DMS53 treated with DMSO at 0.1 percent for 48 hours (cell line): ENCODE data around the gene PICK1.
"Not testable (repeated sequence)": the region's sequence is repeated elsewhere in the genome, so short reads cannot be mapped to it uniquely, and the experiment has no call there.

ENCODE experiments used
- DNase-seq: peaks from one replicate; lab custom pipeline; 2025; ENCODE audit not compliant: unreplicated experiment; lab: John Stamatoyannopoulos, UW

PICK1 gene

DNA sequence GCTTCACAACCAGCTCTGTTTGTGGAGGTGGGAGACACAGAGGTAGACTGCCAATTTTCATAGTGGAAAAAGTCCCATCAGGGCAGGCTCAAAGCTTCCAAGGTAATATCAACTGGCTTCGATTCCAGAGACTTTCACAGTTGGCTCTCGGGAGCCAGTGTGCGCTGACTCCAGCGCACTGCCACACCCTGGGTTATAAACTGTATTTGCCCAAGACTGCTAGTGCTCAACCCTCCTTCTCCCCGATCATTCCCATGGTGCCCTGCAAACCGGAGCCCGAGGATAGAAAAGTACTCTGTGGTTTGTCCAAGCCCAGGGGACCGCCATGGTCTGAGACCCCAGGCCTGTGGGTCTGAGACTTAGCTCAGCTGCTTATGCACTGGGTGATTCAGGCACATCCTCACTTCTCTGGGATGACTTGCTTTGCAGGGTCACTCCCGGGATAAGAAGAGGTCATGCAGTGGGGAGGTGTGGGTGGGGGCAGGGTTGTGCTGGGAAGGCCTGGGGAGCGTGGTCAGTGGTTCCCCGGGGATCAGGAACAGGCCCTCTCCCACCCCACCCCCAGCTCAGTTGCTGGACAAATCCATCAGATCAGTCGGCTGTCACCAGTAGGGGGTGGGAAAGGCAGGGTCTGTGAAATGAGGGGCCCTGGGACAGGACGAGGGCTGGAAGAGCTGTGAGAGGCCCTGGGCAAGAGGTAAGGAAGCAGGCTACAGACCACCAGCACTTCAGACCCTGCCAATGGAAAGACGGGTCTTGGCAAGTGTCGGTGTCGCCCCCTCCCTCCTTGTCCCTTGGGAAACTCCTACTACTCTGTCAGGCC is 26.7 kb upstream of the PICK1 start:
- no peak for DNase-seq

DNA sequence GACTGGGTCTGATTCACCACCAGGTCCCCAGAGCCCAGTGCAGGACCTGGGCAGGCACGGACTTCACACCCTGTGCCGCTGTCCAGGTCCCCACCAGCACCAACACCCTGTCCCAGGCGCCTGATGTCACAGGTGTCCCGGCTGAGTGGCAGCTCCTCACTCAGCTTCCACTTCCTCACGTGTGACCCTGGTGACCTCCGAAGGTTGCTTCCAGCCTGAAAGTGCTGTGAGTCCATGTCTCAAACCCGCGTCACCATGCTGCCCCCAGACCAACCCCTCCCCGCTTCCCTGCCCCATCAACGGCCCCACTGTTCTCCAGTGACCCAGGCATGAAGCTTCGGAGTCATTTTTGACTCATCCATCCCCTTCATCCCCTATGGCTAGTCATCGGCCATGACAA is 25.7 kb upstream of the PICK1 start:
- DNase-seq, result no peak

DNA sequence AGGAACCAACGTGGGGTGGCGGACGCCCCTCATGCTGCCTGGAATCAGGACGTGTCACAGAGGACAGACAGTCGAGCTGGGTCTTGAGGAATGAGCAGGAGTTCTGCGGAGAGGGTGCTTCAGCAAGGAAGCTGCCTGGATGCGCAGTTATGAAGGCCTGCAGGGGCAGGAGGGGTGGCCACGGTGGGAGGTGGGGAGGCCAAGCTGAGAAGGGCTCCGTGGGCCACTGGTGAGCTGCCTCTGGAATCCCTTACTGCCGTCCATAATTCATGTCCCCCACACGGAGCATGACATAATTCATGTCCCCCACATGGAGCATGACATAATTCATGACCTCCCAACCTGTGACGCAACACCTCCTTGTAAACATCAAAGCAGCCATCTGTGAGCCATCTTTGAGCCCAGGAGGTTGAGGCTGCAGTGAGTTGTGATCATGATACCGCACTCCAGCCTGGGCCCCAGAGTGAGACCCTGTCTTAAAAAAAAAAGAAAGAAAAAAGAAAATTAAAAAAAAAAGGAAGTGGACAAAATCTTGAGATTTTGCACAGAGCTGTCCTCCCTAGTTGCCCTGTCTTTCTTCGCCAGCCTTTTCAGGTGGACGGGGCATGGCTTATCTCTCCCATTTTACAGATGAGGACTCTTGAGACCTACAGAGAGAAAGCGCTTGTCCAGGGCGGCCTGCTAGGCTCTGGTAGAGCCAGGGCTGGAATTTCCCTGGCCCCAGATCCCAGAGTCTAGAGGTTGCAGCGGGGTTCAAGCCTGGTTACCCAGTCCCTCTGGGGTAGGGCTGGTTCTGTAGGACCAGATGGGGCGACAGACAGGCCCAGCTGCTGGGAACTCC is 24.3 kb upstream of the PICK1 start:
- no peak for DNase-seq

DNA sequence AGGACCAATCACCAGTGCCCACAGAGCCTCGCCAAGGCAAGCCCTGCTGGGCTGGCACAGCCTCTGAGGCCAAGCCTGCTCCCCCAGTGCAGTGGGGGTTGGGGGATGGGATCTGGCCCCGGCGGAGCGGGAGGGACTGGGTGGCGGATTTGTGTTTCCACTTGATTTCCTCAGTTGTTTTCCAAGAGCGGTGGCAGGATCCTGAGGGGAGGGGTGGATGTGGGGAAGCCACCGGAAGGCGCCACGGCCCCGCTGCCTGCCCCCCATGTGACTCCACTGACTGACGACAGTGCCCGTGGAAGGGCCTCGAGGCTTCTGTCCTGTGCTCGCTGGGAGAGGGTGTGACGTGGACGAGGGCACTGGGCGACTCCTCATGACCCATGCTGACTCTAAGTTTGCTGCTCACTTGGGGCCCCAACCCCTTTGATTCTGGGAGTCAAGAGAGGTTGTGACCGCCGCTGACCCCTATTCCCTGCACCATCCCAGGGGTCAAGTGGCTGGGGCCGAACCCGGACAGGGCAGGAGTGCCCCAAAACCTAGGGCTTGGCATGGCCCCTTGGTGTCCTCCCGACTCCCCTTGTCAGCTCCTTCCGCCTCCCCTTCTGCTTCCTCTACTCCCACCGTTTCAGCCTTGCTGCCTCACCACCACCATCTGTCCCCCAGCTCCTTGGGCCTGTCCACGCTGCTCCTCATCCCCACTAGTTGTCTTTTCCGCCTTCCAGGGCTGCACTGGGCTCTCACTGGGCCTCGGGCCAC is 23.5 kb upstream of the PICK1 start:
- no peak for DNase-seq

DNA sequence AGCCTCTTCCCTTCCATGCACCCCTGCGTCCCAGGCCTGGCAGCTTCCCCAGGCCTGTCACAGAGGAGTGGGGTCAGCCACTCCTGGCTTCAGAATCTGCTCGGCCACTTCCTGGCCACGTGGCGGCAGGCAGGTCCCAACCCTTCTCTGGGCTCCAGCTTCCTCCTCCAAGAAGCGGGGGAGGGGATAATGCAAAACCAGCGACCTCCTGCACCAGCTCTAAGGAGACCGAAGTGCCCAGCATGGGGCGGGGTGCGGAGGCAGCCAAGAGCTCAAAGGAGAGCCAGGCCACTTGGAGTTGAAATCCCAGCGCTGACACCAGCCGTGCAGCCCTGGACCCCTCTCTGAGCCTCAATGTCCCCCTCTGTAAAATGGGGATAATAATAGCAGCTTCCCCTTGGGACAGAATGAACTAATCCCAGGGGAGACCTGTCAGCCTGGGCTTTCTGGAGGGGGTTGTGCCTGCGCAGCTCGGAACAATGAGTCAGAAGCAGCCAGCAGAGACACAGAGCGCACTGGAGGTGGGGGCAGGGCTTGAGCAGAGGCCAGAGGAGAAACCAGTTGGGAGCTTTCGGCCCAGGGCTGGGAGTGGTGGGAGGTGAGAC is 22.8 kb upstream of the PICK1 start:
- DNase-seq, result no peak

DNA sequence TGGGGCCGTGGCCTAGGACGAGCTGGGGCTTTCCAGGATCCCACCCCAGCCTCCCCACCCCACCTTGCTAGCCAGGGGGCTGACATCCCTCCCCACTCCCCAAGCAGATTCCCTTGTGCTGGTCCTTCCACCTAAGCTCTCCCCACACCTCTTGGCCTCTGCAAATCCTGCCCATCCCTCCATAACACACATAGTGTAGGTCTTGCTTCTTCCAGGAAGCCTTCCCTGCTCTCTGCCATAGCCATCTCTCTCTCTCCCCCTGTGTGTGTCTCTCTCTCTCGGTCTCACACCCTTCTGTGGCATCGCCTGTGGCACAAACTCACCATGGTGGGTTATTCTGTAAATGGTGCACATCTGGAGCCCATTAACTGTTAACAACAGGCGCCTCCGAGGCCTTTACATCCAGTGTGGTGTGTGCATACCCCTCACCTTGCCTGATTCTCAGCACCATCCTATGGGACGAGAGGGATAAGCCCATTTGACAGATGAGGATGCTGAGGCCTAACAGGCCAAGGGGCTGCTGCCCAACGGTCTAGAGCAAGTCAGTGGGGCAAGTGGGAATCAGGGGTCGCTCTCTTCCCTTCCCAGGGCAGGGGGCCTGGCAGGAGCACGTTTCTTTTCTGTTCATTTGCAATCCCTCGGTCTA is 22.2 kb upstream of the PICK1 start:
- DNase-seq, result no peak

DNA sequence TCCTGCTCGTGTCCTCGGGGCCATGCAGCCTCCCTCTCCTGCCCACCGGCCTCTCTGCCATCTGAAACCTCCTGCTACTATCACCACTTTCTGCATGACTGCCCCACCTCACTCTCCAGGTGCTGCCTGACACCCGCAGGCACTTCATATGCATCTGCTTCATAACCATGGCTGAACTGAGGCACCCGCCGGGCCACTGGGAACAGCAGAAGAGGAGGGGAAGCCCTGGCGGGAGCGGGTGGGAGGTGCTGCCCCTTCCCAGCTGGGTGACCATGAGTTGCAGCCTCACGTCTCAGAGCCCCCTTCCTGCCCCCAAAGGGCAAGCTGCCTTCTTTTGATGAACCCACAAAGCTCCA is 21.7 kb upstream of the PICK1 start:
- DNase-seq, result no peak

DNA sequence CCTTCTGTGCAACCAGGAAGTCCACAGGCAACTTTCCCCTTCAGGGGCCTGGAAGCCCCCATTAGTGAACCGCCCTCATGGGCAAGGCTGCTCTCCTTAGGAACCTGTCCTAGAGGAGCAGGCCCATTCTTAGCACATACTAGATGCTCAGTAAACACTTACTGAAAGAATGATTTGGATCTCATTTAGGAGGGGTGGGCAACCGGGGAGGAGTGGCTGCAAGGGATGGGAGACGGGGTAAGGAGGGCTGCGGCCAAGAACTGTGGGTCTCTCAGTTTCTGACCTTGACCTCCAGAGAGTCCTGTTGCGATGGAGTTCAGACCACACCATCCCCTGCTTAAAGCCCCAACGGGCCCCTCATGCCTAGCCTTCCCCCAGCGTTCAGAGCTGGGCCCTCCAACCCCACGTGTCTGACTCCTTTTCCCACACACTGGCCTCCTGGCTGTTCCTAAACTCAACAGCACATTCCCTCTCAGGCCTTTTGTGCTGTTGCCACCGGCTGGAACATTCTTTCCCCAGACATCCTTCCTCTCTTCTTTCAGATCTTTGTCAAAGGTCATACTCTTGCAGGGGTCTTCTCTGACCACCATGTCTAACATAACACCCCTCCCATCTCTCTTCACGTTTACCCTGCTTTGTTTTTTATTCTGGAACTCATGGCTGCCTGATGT is 20.7 kb upstream of the PICK1 start:
- DNase-seq, result no peak

DNA sequence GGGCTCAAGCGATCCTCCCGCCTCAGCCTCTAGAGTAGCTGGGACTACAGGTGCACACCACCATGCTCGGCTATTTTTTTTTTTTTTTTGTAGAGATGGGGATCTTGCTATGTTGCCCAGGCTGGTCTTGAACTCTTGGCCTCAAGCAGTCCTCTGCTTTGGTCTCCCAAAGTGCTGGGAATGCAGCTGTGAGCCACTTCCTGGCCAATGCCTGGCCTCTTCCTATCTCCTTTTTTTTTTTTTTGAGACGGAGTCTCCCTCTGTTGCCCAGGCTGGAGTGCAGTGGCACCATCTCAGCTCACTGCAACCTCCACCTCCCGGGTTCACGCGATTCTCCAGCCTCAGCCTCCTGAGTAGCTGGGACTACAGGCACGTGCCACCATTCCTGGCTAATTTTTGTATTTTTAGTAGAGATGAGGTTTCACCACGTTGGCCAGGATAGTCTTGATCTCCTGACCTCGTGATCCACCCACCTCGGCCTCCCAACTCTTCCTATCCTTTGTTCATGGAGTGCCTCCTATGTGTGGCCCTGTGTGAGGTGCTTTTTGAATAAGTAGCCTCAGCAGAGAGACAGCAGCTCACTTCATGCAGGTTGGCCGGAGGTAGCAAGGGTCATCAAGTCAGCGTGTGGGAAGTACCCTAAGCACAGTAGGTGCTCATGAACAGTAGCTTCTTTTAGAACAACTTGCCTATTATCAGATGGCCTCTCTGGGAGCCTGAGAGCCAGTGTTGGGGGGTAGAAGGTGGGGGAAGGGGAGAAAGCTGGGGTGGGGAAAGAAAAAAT is 19.6 kb upstream of the PICK1 start:
- not testable (repeated sequence) for DNase-seq

DNA sequence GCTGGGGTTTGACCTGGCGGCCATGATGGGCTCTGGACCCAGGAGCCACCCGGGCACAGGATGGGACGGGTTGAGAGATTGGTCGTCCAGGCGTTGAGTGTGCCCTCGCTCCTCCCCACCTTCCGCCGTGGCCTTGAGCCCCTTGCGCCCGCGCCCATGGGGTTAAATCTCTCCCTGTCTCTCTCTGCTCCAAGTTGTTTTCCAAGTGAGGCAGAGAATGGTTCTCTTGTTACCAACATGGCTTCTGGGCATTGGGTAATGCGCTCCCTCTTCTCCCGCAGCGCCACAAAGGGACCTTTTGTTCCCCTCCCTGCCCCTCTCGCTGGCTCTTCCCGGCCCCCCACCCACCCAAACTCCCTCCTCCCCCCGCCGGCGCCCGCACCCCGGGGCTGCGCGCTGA is 18.8 kb upstream of the PICK1 start:
- no peak for DNase-seq

DNA sequence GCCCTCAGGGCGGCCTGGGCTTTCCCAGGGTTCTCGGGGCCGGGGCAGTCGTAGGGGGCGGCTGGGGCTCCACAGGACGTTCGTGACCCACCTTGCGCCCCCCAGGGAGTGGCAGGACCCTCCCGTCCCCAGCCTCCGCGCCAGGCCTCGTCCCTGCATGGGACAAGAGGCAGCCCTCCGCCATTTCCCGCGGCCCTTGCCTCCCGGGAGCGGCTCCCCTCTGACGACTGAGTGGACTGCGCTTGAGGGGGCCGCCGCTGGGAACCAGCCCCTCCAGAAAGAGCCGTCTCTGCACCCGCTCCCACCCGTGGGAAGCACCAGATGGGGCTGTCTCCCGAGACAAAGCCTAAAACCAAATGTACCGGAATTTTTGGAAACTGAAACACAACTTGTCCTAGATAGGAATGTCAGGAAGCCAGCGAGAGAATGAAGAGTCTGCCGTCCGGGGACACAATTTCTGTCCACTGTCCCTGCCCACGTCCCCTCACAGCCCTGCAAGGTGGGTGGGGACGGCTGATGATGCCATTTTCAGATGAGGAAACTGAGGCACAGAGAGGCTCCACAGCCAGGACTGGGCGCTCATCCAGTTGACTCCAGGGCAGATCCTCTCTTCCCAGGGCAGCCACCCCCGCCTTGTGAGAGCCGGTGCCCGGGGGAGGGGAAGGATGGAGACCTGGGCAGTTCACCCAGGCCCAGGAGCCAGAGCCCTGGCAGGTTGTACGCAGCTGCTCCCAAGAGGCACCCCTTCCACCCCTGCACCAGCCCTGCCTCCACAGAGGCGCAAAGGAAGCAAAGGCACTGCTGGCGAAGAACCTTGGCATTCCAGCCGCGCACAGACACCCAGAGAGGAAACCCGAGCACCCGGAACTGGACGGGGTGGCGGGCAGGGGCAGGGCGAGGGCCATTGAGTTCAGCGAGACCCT is 18.1 kb upstream of the PICK1 start:
- DNase-seq, result no peak

DNA sequence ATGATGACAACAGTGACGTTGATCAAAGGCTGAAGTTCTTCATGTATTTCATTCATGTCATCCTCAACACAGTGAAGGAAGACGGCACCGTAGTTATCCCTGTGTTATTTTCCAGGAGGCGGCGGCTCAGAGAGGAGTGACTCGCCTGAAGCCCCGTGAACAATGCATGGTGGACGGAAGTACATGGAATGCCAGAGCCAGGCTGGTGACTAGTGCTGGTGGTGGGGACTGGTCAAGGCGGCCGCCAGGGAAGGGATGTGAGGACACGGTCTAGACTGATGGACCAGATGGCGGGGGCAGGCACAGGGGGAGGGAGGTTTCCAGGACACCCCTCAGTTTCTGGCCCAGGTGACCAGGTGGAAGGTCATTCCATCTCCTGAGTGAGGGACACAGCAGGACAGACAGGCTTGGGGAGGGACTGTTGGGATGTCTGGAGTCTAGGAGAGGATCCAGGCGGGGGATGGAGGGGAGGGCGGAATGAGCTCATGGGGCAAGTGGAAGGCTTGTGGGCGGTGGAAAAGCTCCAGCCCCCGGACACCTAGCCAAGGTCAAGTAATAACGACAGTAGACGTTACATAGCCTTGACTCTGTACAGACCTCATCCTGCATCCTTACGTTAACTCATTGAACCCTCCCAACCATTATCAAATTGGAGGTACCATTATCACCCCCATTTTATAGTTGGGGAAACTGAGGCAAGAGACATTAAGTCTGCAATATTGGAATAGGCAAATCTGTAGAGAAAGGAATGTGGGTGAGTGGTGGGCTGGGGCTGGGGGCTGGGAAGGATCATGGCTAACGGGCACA is 16.0 kb upstream of the PICK1 start:
- DNase-seq, result no peak

DNA sequence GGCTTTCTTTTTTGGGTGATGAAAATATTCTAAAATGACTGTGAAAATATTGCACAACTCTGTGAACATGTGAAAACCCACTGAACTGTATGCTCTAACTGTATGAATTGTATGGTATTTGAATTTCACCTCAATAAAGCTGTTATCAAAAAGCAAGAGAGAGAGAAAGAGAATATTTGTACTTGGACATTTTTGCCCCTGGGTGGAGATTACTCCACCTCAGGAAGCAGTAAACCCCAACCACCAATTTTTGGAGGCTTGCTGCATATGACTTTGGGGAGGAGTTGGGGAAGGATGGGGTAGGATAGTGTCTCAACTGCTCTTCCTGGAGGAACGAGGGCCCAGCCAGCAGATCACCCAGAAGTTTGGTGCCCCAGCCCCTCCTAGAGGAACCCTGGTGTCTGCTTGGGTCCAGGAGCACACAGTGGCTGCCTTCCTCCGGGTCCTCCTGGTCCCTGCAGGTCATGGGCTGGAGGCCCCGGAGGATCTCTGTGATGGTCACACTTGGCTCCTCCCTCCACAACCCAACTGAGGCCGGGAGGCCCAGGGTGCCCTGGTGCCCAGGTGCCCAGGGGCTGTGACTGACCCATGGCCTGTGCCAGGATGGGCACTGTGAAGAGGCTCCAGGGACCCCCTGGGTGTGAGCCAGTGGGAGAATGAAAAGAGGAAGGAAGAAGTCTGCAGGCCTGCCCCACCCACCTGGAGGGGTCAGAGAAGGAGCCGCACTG is 15.3 kb upstream of the PICK1 start:
- no peak for DNase-seq

DNA sequence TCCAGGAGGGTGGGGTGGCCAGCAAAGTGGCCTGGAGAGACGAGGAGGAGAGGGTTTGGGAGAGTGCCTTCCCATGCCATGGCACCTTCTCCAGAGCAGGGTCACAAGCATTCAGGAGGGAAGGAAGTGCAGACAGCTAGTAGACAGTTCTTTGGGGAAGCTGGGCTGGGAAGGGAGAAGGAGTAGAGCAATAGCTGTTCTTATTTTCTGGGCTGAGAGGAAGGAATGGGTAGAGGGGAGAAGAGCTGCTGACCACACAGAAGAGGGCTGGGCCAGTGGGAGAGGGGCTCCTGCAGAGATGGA is 14.8 kb upstream of the PICK1 start:
- no peak for DNase-seq

DNA sequence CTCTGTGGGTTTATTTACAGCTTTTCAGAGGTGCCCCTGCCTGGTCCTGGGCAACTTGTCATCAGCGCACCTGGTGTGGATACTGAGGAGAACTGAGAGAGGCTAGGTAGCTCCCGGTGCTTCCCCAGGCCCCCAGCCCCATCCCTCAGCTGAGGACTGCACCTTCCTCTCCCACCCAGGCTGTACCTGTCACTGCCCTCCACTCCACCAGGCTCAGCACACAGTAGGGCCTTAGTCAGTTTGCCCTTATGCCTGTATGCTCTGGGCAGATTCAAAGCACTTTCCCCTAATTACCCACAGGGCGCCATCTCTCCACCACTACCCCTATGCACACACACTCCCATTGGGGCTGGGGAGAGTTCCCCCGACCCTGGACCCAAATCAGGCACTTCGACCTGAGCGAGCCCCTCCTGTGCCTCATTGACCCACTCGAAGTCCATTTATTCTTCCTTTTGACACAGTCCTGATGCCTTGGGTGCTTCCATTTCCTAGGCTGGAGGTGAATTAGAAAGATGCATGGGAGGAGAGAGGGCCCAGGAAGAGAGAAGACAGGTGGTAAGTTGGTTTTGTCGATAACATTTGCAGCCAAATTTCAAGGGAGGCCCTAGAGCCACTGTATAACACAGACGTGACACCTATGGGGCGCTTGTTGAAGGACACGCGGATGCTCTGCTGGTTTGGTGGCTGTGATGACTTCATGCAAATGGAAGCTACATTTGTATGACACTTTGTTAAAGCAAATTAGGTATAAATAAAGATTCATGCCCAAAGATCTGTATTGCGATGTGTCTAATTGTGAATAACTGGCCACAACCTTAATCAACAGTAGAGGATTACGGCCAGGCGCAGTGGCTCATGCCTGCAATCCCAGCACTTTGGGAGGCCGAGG is 13.8 kb upstream of the PICK1 start:
- DNase-seq, result no peak

DNA sequence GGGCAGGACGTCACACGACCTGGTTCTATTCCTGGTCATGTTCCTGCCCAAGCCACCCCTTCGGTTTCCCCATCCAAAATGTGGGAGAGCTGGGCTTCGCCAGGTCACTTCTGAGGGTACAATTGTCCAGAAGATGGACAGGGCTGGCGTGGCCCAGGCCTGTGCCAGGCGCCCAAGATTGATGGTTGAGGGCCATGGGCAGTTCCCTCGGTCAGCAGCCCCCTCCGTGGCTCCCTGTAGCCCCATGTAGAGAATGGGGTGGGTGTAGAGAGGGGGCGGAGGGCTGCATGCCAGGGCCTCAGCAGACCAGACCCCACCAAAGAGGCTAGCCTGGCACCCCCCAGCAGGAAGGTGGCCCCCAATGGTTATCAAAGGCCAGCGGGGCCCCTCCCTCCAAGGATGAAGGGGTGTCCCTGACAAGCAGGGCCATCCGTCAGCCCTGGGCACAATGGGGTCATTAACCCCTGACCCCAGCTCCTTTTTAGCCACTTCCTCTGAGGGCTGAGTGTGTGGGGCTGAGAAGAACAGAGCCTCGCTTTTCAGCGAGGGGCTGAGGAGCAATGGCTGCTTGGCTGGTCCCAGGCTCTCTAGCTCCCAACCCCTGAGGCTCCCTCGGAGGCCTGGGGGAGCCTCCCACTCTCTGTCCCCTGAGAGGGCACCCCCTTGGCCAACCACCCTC is 11.0 kb upstream of the PICK1 start:
- no peak for DNase-seq
